Gastrocnemius medialis (tissue), 4 donors: ENCODE measurements around the gene TAOK1. TPM values are rescaled to one million over a fixed set of nuclear protein-coding genes. Genes with fewer than 3 reads are reported as not detected.

Experiments used
- ATAC-seq, 2 donors: fragments of 150-250 bp; one replicate each; pipeline ENCODE4 v1.9.1; 2016
- DNase-seq, 2 donors: peaks; one replicate each; pipeline ENCODE4 v3.0.0-alpha.2; 2019
- H3K27ac ChIP-seq, 4 donors: fragments of 200-600 bp; sonication (generic); 1 replicate in 1 of 4; 2 replicates in 3 of 4; pipeline ENCODE4 v1.5.1; 2016 to 2018; ENCODE audit warnings: mild to moderate bottlenecking in 2 of 4, moderate library complexity in 1 of 4
- H3K27me3 ChIP-seq, 3 donors: fragments of 200-600 bp; sonication (generic) in 2 of 3; 1 replicate in 1 of 3; 2 replicates in 2 of 3; pipeline versions ENCODE4 v1.5.1 to v1.6.0; 2016 to 2019; ENCODE audit warnings: mild to moderate bottlenecking in 1 of 3, moderate library complexity in 1 of 3
- H3K36me3 ChIP-seq, 2 donors: fragments of 200-600 bp; sonication (generic) in 1 of 2; one replicate each; pipeline ENCODE4 v1.5.1; 2017 to 2018
- H3K4me1 ChIP-seq, 2 donors: fragments of 200-600 bp; sonication (generic) in 1 of 2; one replicate each; pipeline ENCODE4 v1.5.1; 2016 to 2017; ENCODE audit warnings: mild to moderate bottlenecking in 2 of 2
- H3K4me3 ChIP-seq, 4 donors: fragments of 200-600 bp; sonication (generic) in 3 of 4; 1 replicate in 1 of 4; 2 replicates in 3 of 4; pipeline ENCODE4 v1.5.1; 2016 to 2019; ENCODE audit warnings: mild to moderate bottlenecking in 2 of 4
- H3K9me3 ChIP-seq, 3 donors: fragments of 200-600 bp; sonication (generic) in 2 of 3; 1 replicate in 1 of 3; 2 replicates in 2 of 3; pipeline ENCODE4 v1.5.1; 2016 to 2019
- CTCF ChIP-seq, 5 experiments: fragments of 450-650 bp in 3 of 5; fragments of 200-600 bp in 2 of 5; sonication (generic) in 2 of 5; IDR thresholded peaks in 4 of 5; conservative IDR thresholded peaks in 1 of 5; 1 replicate in 4 of 5; 2 replicates in 1 of 5; pipeline ENCODE4 v1.5.1; 2016 to 2019; ENCODE audit warnings: antibody characterized with exemption in 5 of 5, mild to moderate bottlenecking in 3 of 5, moderate library complexity in 3 of 5
- POLR2A ChIP-seq, 2 donors: fragments of 450-650 bp; IDR thresholded peaks; one replicate each; pipeline ENCODE4 v1.6.1; 2017; ENCODE audit warnings: antibody characterized with exemption in 2 of 2, mild to moderate bottlenecking in 2 of 2, moderate library complexity in 2 of 2
- in situ Hi-C, 4 donors: fragments of 200-750 bp; cut with MboI; loops; one replicate each; pipeline versions ENCODE4 v1.15.0 to v1.8.0; 2017; ENCODE audit warnings: low sequenced_read_pairs in 4 of 4
- intact Hi-C: fragments of 100-400 bp; cut with DNase I; formaldehyde crosslinking; loops from one replicate; pipeline ENCODE4 v1.15.1; 2023; ENCODE audit warnings: low total_unique reads
- total RNA-seq, 4 donors: library from RNA; depleted of rRNA; stranded (reverse); fragments of >200 nt; gene quantifications; one replicate each; pipeline versions ENCODE4 v1.1.0 to v1.2.3, GENCODE V29; 2016

TAOK1 gene
- total RNA-seq, 4 donors from 2014 or later: 30.1 to 48.4 (median 35.7) TPM

GRCh38 chr17:29590411-29591145 lies 200.4 kb downstream of the TAOK1 start:
- H3K27ac ChIP-seq: peak overlapping the region; percentile 85 to 98 (median 93)
- no peaks in the 10 kb centered on the region for H3K27me3 ChIP-seq
- in situ Hi-C loops: loop anchor here in 1 of 4 donors (25.0 kb wide), 1 partner anchor 347 kb away; the partner anchor contains the start of genes EFCAB5 and SSH2
- intact Hi-C loops: loop anchor here (1.0 to 2.0 kb wide), 2 partner anchors 10 to 22 kb away; no protein-coding TSS in a partner anchor
- peaks cover 62 to 65% of the 10 kb centered on the region in 2 donors for H3K4me1 ChIP-seq
- no peaks in the 10 kb centered on the region for H3K9me3 ChIP-seq
- ATAC-seq: peak; percentile 5 to 13
- TF ChIP-seq POLR2A (IDR thresholded peaks at IDR 0.05): no peak
- no peak for TF ChIP-seq CTCF (IDR thresholded peaks at IDR 0.05 in 4 of 5, conservative IDR thresholded peaks at IDR 0.05 in 1 of 5)
- peak overlapping the region; percentile 58 to 89 (median 66) for H3K4me3 ChIP-seq
- DNase-seq: no peak
- H3K36me3 ChIP-seq: no peaks in the 10 kb centered on the region

GRCh38 chr17:29591146-29591736 lies 201.1 kb downstream of the TAOK1 start:
- Histone ChIP-seq H3K9me3 (no peaks in the 10 kb centered on the region), H3K27ac (peak overlapping the region; percentile 85 to 98 (median 93)), H3K27me3 (no peaks in the 10 kb centered on the region), H3K4me3 (peak overlapping the region; percentile 58 to 89 (median 66)), H3K36me3 (no peaks in the 10 kb centered on the region), H3K4me1 (peaks cover 57 to 62% of the 10 kb centered on the region in 2 donors)
- intact Hi-C loops (loop anchor here (1.0 to 2.0 kb wide), 2 partner anchors 11 to 22 kb away; no protein-coding TSS in a partner anchor), in situ Hi-C loops (loop anchor here in 1 of 4 donors (25.0 kb wide), 1 partner anchor 346 kb away; the partner anchor contains the start of genes EFCAB5 and SSH2)
- ATAC-seq: peak; percentile 1 to 19
- DNase-seq: peak in 1 of 2 donors; percentile 56
- TF ChIP-seq CTCF (IDR thresholded peaks at IDR 0.05 in 4 of 5, conservative IDR thresholded peaks at IDR 0.05 in 1 of 5) (no peak), POLR2A (IDR thresholded peaks at IDR 0.05) (peak; percentile 4 to 7)

- no peaks in the 10 kb centered on the region for H3K36me3 ChIP-seq
- intact Hi-C loops (loop anchor here (1.0 to 2.0 kb wide), 2 partner anchors 12 to 21 kb away; no protein-coding TSS in a partner anchor), in situ Hi-C loops (loop anchor here in 1 of 4 donors (25.0 kb wide), 1 partner anchor 345 kb away; the partner anchor contains the start of genes EFCAB5 and SSH2)
- H3K27me3 ChIP-seq: no peaks in the 10 kb centered on the region
- ATAC-seq (peak; percentile 31 to 37), DNase-seq (peak; percentile 73 to 82)
- TF ChIP-seq POLR2A (IDR thresholded peaks at IDR 0.05): no peak
- peak; percentile 95 to 99 (median 98) for TF ChIP-seq CTCF (IDR thresholded peaks at IDR 0.05 in 4 of 5, conservative IDR thresholded peaks at IDR 0.05 in 1 of 5)
- H3K9me3 ChIP-seq: no peaks in the 10 kb centered on the region
- peak overlapping the region; percentile 58 to 89 (median 66) for H3K4me3 ChIP-seq
- H3K4me1 ChIP-seq: peaks cover 49 to 57% of the 10 kb centered on the region in 2 donors
- peak overlapping the region; percentile 85 to 98 (median 93) for H3K27ac ChIP-seq
These were observed 201.8 kb downstream of the TAOK1 start for GRCh38 chr17:29591737-29592608.

GRCh38 chr17:29592850-29593551 lies 202.8 kb downstream of the TAOK1 start, which contains the start of gene ANKRD13B:
Gene ANKRD13B (plus strand): TSS chr17:29593132. CDS start chr17:29593622, 490 bp downstream.
- ATAC-seq (no peak), DNase-seq (no peak)
- Histone ChIP-seq H3K36me3 (no peaks in the 10 kb centered on the region), H3K9me3 (no peaks in the 10 kb centered on the region), H3K4me1 (peaks cover 39 to 47% of the 10 kb centered on the region in 2 donors), H3K27ac (peak within 1 kb of the TSS; percentile 85 to 98 (median 93)), H3K4me3 (peak within 1 kb of the TSS; percentile 62 to 89 (median 70)), H3K27me3 (no peaks in the 10 kb centered on the region)
- TF ChIP-seq CTCF (IDR thresholded peaks at IDR 0.05 in 4 of 5, conservative IDR thresholded peaks at IDR 0.05 in 1 of 5): no peak
- TF ChIP-seq POLR2A (IDR thresholded peaks at IDR 0.05): no peak
- in situ Hi-C loops (loop anchor here in 1 of 4 donors (25.0 kb wide), 1 partner anchor 344 kb away; the partner anchor contains the start of genes EFCAB5 and SSH2), intact Hi-C loops (no loop called here)
